ENCODE measurements around the gene LMX1B.

The LMX1B gene

GRCh38 chr9:126611193-126611591 lies 2.5 kb upstream of the LMX1B start:
- ATAC-seq (replicated peaks), result no peak
- peaks cover 0 to 3% of the 10 kb centered on the region in 2 donors for H3K36me3 Mint-ChIP-seq
- no peak for DNase-seq
- peaks cover 64 to 90% of the 10 kb centered on the region in 2 donors for H3K27me3 Mint-ChIP-seq
- H3K9me3 Mint-ChIP-seq, result no peaks in the 10 kb centered on the region
- H3K4me3 Mint-ChIP-seq, result peak overlapping the region; percentile 62 to 76
- H3K4me1 Mint-ChIP-seq, result peaks cover 22 to 45% of the 10 kb centered on the region in 2 donors
- peak overlapping the region; percentile 90 for H3K27ac Mint-ChIP-seq

GRCh38 chr9:126611592-126612325 lies 2.0 kb upstream of the LMX1B start:
- DNase-seq, result peak; percentile 66
- H3K9me3 Mint-ChIP-seq, result no peaks in the 10 kb centered on the region
- H3K36me3 Mint-ChIP-seq, result peaks cover 0 to 3% of the 10 kb centered on the region in 2 donors
- peak overlapping the region; percentile 90 for H3K27ac Mint-ChIP-seq
- ATAC-seq (replicated peaks), result peak; percentile 77 to 83
- peaks cover 63 to 90% of the 10 kb centered on the region in 2 donors for H3K27me3 Mint-ChIP-seq
- H3K4me1 Mint-ChIP-seq, result peaks cover 22 to 45% of the 10 kb centered on the region in 2 donors
- peak overlapping the region; percentile 62 to 76 for H3K4me3 Mint-ChIP-seq

- peak in 1 of 2 donors; percentile 8 for ATAC-seq (replicated peaks)
- peak overlapping the region; percentile 74 to 77 for H3K4me3 Mint-ChIP-seq
- peaks cover 0 to 3% of the 10 kb centered on the region in 2 donors for H3K36me3 Mint-ChIP-seq
- H3K27me3 Mint-ChIP-seq, result peaks cover 61 to 89% of the 10 kb centered on the region in 2 donors
- no peaks in the 10 kb centered on the region for H3K9me3 Mint-ChIP-seq
- DNase-seq, result no peak
- H3K4me1 Mint-ChIP-seq, result peaks cover 24 to 45% of the 10 kb centered on the region in 2 donors
- peak overlapping the region; percentile 2 for H3K27ac Mint-ChIP-seq
Measured at GRCh38 chr9:126612326-126612812, 1.4 kb upstream of the LMX1B start.

GRCh38 chr9:126612813-126613641 lies 701 bp upstream of the LMX1B start:
- H3K4me3 Mint-ChIP-seq, result peak overlapping the region; percentile 74 to 77
- peaks cover 24 to 42% of the 10 kb centered on the region in 2 donors for H3K4me1 Mint-ChIP-seq
- no peak for DNase-seq
- H3K9me3 Mint-ChIP-seq, result no peaks in the 10 kb centered on the region
- H3K36me3 Mint-ChIP-seq, result peaks cover 0 to 3% of the 10 kb centered on the region in 2 donors
- no peak for ATAC-seq (replicated peaks)
- H3K27me3 Mint-ChIP-seq, result peaks cover 61 to 83% of the 10 kb centered on the region in 2 donors
- H3K27ac Mint-ChIP-seq, result peak overlapping the region; percentile 80

GRCh38 chr9:126614088-126614454 lies 343 bp downstream of the LMX1B start:
- DNase-seq, result no peak

GRCh38 chr9:126614455-126615244 lies 922 bp downstream of the LMX1B start:
- H3K36me3 Mint-ChIP-seq, result peaks cover 0 to 3% of the 10 kb centered on the region in 2 donors
- H3K27me3 Mint-ChIP-seq, result peaks cover 58 to 83% of the 10 kb centered on the region in 2 donors
- no peak for DNase-seq

More at GRCh38 chr9:126614088-126614454, 343 bp downstream of the LMX1B start:
- H3K4me1 Mint-ChIP-seq, result peaks cover 28 to 42% of the 10 kb centered on the region in 2 donors
- peaks cover 0 to 3% of the 10 kb centered on the region in 2 donors for H3K36me3 Mint-ChIP-seq
- no peak for ATAC-seq (replicated peaks)
- no peaks in the 10 kb centered on the region for H3K9me3 Mint-ChIP-seq
- H3K4me3 Mint-ChIP-seq, result no peak overlapping the region
- peaks cover 58 to 83% of the 10 kb centered on the region in 2 donors for H3K27me3 Mint-ChIP-seq
- H3K27ac Mint-ChIP-seq, result no peak overlapping the region

GRCh38 chr9:126615245-126615790 lies 1.6 kb downstream of the LMX1B start:
- Mint-ChIP-seq H3K36me3 (peaks cover 0 to 3% of the 10 kb centered on the region in 2 donors), H3K27me3 (peaks cover 58 to 83% of the 10 kb centered on the region in 2 donors), H3K27ac (peak overlapping the region; percentile 56), H3K4me3 (peak overlapping the region; percentile 51 to 56), H3K9me3 (no peaks in the 10 kb centered on the region), H3K4me1 (peaks cover 30 to 41% of the 10 kb centered on the region in 2 donors)
- DNase-seq, result peak; percentile 28
- ATAC-seq (replicated peaks), result peak; percentile 28 to 37

More at GRCh38 chr9:126614455-126615244, 922 bp downstream of the LMX1B start:
- H3K9me3 Mint-ChIP-seq, result no peaks in the 10 kb centered on the region
- peak overlapping the region; percentile 79 for H3K4me3 Mint-ChIP-seq
- peak overlapping the region; percentile 93 for H3K27ac Mint-ChIP-seq
- peaks cover 30 to 46% of the 10 kb centered on the region in 2 donors for H3K4me1 Mint-ChIP-seq
- ATAC-seq (replicated peaks), result no peak

- H3K4me3 Mint-ChIP-seq, result peak overlapping the region in 1 of 2 donors; percentile 51
- peaks cover 28 to 35% of the 10 kb centered on the region in 2 donors for H3K4me1 Mint-ChIP-seq
- no peak for ATAC-seq (replicated peaks)
- DNase-seq, result no peak
- H3K27me3 Mint-ChIP-seq, result peaks cover 61 to 83% of the 10 kb centered on the region in 2 donors
- no peaks in the 10 kb centered on the region for H3K9me3 Mint-ChIP-seq
- H3K36me3 Mint-ChIP-seq, result peaks cover 0 to 3% of the 10 kb centered on the region in 2 donors
- peak overlapping the region; percentile 37 for H3K27ac Mint-ChIP-seq
Measured at GRCh38 chr9:126615791-126616447, 2.2 kb downstream of the LMX1B start.

GRCh38 chr9:126616521-126616976 lies 2.8 kb downstream of the LMX1B start:
- no peak overlapping the region for H3K4me3 Mint-ChIP-seq
- DNase-seq, result no peak
- H3K36me3 Mint-ChIP-seq, result peaks cover 0 to 3% of the 10 kb centered on the region in 2 donors
- peak overlapping the region; percentile 47 for H3K27ac Mint-ChIP-seq
- H3K27me3 Mint-ChIP-seq, result peaks cover 59 to 83% of the 10 kb centered on the region in 2 donors
- no peak for ATAC-seq (replicated peaks)
- H3K4me1 Mint-ChIP-seq, result peaks cover 23 to 31% of the 10 kb centered on the region in 2 donors
- no peaks in the 10 kb centered on the region for H3K9me3 Mint-ChIP-seq

- H3K27ac Mint-ChIP-seq, result peak overlapping the region; percentile 47
- H3K4me1 Mint-ChIP-seq, result peaks cover 22 to 31% of the 10 kb centered on the region in 2 donors
- H3K36me3 Mint-ChIP-seq, result peaks cover 0 to 3% of the 10 kb centered on the region in 2 donors
- no peaks in the 10 kb centered on the region for H3K9me3 Mint-ChIP-seq
- peaks cover 60 to 83% of the 10 kb centered on the region in 2 donors for H3K27me3 Mint-ChIP-seq
- no peak for DNase-seq
- no peak overlapping the region for H3K4me3 Mint-ChIP-seq
- no peak for ATAC-seq (replicated peaks)
Measured at GRCh38 chr9:126617003-126617822, 3.5 kb downstream of the LMX1B start.

- no peak for ATAC-seq (replicated peaks)
Measured at GRCh38 chr9:126617823-126618165, 4.1 kb downstream of the LMX1B start.

GRCh38 chr9:126618190-126618584 lies 4.5 kb downstream of the LMX1B start:
- peak overlapping the region; percentile 28 to 36 for H3K4me3 Mint-ChIP-seq
- peaks cover 0 to 3% of the 10 kb centered on the region in 2 donors for H3K36me3 Mint-ChIP-seq
- no peak for ATAC-seq (replicated peaks)
- DNase-seq, result no peak
- no peak overlapping the region for H3K27ac Mint-ChIP-seq
- peaks cover 64 to 86% of the 10 kb centered on the region in 2 donors for H3K27me3 Mint-ChIP-seq
- H3K4me1 Mint-ChIP-seq, result peaks cover 17 to 26% of the 10 kb centered on the region in 2 donors
- no peaks in the 10 kb centered on the region for H3K9me3 Mint-ChIP-seq

More at GRCh38 chr9:126617823-126618165, 4.1 kb downstream of the LMX1B start:
- no peaks in the 10 kb centered on the region for H3K9me3 Mint-ChIP-seq
- H3K4me1 Mint-ChIP-seq, result peaks cover 20 to 28% of the 10 kb centered on the region in 2 donors
- DNase-seq, result no peak
- peaks cover 0 to 3% of the 10 kb centered on the region in 2 donors for H3K36me3 Mint-ChIP-seq
- H3K27me3 Mint-ChIP-seq, result peaks cover 65 to 86% of the 10 kb centered on the region in 2 donors
- H3K27ac Mint-ChIP-seq, result no peak overlapping the region
- H3K4me3 Mint-ChIP-seq, result no peak overlapping the region

Data from stimulated activated naive B cell treated with anti-CD40 and anti-IgM and Interleukin-4, amounts not matched to agents 10 μg/mL and 1 μg/mL and 100 μg/mL, for 72 hours (primary cell).